Endothelial cell of hepatic sinusoid (primary cell): ENCODE measurements around the gene LRAT.

Experiments
- in situ Hi-C: cut with HindIII; loops from 2 replicates; pipeline ENCODE4 v1.10.0; 2017; ENCODE audit warnings: low sequenced_read_pairs

LRAT gene

DNA sequence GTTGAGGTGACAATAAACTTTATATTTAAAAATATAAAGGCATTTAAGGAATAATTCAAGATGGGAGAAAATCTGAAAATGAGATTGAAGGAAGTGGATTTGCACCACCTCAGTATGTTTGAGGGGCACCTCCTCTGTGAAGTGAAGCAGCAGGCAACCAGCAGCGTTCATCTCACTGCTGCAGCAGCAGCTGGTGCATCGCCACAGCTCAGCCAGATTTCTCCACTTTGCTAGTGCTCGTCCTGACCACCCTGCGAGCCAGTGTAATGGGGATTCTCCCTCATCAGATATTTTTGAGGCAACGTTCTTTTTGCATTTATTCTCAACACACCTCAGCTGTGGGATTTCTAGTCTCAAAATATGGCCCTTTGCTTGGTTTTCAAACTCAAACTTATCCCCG, 13.9 kb downstream of the LRAT start:
- in situ Hi-C loops, result no loop called here

DNA sequence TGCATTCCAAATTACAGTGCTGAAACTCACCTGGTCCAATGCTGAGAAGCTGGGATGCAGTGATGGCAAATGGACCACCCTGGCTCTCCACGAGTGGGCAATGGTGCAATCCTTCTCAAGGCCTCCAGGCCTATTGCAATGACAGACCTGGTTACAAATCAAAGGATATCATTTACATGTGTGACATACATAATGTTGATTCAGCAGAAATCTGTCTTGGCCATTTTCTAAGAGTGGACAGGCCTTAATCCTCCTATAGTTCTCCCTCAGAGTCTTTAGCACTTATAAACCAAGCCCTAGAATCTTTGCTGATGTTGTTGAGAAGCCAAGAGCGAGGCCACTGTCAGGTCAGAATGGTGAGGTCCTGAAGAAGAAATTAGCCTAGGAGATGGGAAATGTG, 17.1 kb downstream of the LRAT start:
- in situ Hi-C loops, result no loop called here

GRCh38 chr4:154778264-154778663, 34.5 kb downstream of the LRAT start:
- in situ Hi-C loops, result no loop called here

GRCh38 chr4:154779362-154779947, 35.7 kb downstream of the LRAT start:
- in situ Hi-C loops, result no loop called here

- in situ Hi-C loops, result no loop called here
Measured at GRCh38 chr4:154781126-154781982, 37.6 kb downstream of the LRAT start, which contains the start of gene RBM46. Gene RBM46, plus strand, starts transcription at chr4:154781272. Its CDS starts 15,481 bp downstream, at chr4:154796753.

- in situ Hi-C loops, result no loop called here
Measured at GRCh38 chr4:154781983-154782293, 38.1 kb downstream of the LRAT start.
